ENCODE results near the gene CPS1. TPM values are rescaled to one million over a fixed set of nuclear protein-coding genes. Genes with fewer than 3 reads are reported as not detected.

Gene CPS1
- total RNA-seq, 1 donor from 2014 or later, result 8.0 TPM

DNA sequence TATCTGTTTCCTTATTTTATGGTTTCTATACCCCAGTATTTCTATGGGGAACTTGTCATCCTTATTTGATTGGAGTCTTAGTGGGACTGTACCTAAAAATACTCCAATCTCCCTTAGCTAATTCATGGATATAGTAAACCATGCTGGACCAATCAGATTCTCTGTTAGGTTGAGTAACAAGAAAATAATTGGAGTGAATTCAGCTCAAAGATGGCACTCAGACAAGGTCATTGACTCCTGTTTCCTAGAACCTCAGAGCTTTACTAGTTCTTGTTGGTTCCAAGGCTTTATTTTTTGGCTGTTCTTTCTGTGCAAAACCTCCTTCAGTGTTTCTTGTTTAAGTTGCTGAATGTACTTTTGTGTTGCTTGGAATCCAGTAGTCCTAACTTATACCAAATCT is 31.9 kb upstream of the CPS1 start:
- no peak for TF ChIP-seq EZH2 (IDR thresholded peaks at IDR 0.05; ENCODE audit: insufficient read depth, low read length)
- TF ChIP-seq, protein P1, sequence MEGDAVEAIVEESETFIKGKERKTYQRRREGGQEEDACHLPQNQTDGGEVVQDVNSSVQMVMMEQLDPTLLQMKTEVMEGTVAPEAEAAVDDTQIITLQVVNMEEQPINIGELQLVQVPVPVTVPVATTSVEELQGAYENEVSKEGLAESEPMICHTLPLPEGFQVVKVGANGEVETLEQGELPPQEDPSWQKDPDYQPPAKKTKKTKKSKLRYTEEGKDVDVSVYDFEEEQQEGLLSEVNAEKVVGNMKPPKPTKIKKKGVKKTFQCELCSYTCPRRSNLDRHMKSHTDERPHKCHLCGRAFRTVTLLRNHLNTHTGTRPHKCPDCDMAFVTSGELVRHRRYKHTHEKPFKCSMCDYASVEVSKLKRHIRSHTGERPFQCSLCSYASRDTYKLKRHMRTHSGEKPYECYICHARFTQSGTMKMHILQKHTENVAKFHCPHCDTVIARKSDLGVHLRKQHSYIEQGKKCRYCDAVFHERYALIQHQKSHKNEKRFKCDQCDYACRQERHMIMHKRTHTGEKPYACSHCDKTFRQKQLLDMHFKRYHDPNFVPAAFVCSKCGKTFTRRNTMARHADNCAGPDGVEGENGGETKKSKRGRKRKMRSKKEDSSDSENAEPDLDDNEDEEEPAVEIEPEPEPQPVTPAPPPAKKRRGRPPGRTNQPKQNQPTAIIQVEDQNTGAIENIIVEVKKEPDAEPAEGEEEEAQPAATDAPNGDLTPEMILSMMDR (IDR thresholded peaks at IDR 0.05; ENCODE audit: insufficient read depth, low read depth, low read length), result no peak
- Histone ChIP-seq H3K79me2 (ENCODE audit: insufficient read depth, low read length) (no peaks in the 10 kb centered on the region), H3K4me2 (ENCODE audit: low read length) (no peak overlapping the region), H3K36me3 (ENCODE audit: insufficient read depth, low read length) (no peaks in the 10 kb centered on the region), H3K9me3 (ENCODE audit: insufficient read depth, low read depth, low read length) (no peaks in the 10 kb centered on the region), H3K27me3 (ENCODE audit: insufficient read depth, low read length) (no peaks in the 10 kb centered on the region), H3K9ac (ENCODE audit: low read length) (no peak overlapping the region), H3K4me1 (ENCODE audit: insufficient read depth, low read length) (no peaks in the 10 kb centered on the region), H3K4me3 (ENCODE audit: insufficient read depth, low read depth, low read length) (no peak overlapping the region), H2AFZ (ENCODE audit: low read depth, low read length) (no peak overlapping the region), H3K27ac (ENCODE audit: low read depth, low read length) (no peak overlapping the region), H4K20me1 (ENCODE audit: insufficient read depth, low read length) (no peaks in the 10 kb centered on the region)
- H3K4me1 Mint-ChIP-seq (ENCODE audit: low read depth, unreplicated experiment), result no peaks in the 10 kb centered on the region
- no peaks in the 10 kb centered on the region for H3K27me3 Mint-ChIP-seq (ENCODE audit: low read depth, unreplicated experiment)
- no peak overlapping the region for H3K27ac Mint-ChIP-seq (ENCODE audit: unreplicated experiment)
- FAIRE-seq (no peak), DNase-seq (ENCODE audit: low read depth) (no peak)
- no peaks in the 10 kb centered on the region for H3K36me3 Mint-ChIP-seq (ENCODE audit: low read depth, unreplicated experiment)
- H3K9me3 Mint-ChIP-seq (ENCODE audit: unreplicated experiment), result no peaks in the 10 kb centered on the region
- H3K4me3 Mint-ChIP-seq (ENCODE audit: unreplicated experiment), result no peak overlapping the region

DNA sequence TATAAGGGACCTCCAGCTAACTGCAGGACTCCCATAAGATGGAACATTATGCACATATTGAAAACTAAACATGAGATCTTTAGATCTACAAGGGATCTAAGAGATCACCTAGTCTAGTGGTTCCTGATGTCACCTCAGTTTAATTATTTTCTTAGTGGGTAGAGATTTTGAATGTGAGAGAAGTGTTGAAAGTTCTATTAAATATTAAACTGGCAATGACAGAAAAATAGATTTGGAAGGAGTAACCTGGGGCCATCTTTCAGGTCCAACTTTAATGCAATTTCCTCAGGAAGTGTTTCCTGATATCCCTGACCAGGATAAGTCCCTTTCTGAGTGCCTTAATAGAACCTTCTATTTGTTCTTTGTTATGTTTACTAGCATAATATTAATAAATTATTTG is 29.1 kb upstream of the CPS1 start:
- no peaks in the 10 kb centered on the region for H3K27me3 Mint-ChIP-seq (ENCODE audit: low read depth, unreplicated experiment)
- Histone ChIP-seq H3K4me2 (ENCODE audit: low read length) (no peak overlapping the region), H3K4me1 (ENCODE audit: insufficient read depth, low read length) (no peaks in the 10 kb centered on the region), H3K27me3 (ENCODE audit: insufficient read depth, low read length) (no peaks in the 10 kb centered on the region), H3K36me3 (ENCODE audit: insufficient read depth, low read length) (no peaks in the 10 kb centered on the region), H3K79me2 (ENCODE audit: insufficient read depth, low read length) (no peaks in the 10 kb centered on the region), H4K20me1 (ENCODE audit: insufficient read depth, low read length) (no peaks in the 10 kb centered on the region), H2AFZ (ENCODE audit: low read depth, low read length) (no peak overlapping the region), H3K27ac (ENCODE audit: low read depth, low read length) (no peak overlapping the region), H3K4me3 (ENCODE audit: insufficient read depth, low read depth, low read length) (no peak overlapping the region), H3K9me3 (ENCODE audit: insufficient read depth, low read depth, low read length) (no peaks in the 10 kb centered on the region), H3K9ac (ENCODE audit: low read length) (no peak overlapping the region)
- H3K9me3 Mint-ChIP-seq (ENCODE audit: unreplicated experiment), result no peaks in the 10 kb centered on the region
- TF ChIP-seq, protein P1 (IDR thresholded peaks at IDR 0.05; ENCODE audit: insufficient read depth, low read depth, low read length), result no peak
- no peak for TF ChIP-seq EZH2 (IDR thresholded peaks at IDR 0.05; ENCODE audit: insufficient read depth, low read length)
- no peak overlapping the region for H3K4me3 Mint-ChIP-seq (ENCODE audit: unreplicated experiment)
- FAIRE-seq, result no peak
- no peak overlapping the region for H3K27ac Mint-ChIP-seq (ENCODE audit: unreplicated experiment)
- DNase-seq (ENCODE audit: low read depth), result no peak
- no peaks in the 10 kb centered on the region for H3K4me1 Mint-ChIP-seq (ENCODE audit: low read depth, unreplicated experiment)
- no peaks in the 10 kb centered on the region for H3K36me3 Mint-ChIP-seq (ENCODE audit: low read depth, unreplicated experiment)

DNA sequence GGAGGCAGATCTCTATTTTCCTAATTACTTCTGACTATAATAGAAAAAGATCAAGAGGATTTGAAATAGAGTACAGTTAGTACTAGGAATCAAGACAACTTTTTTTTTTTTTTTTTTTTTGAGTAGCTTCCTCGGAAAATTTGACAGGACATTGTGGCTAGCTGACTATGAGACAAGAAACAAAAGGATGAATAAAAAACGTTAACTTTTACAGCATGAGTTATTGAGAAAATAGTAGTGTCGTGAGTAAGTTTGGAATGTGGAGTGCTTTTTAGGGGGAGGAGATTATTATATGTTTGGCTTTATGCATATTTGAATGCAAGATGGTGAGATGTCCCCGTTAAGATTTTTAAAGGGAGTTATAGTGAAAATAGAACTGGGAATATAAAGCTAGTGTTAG is 27.7 kb upstream of the CPS1 start:
- Mint-ChIP-seq H3K9me3 (ENCODE audit: unreplicated experiment) (no peaks in the 10 kb centered on the region), H3K4me1 (ENCODE audit: low read depth, unreplicated experiment) (no peaks in the 10 kb centered on the region), H3K27ac (ENCODE audit: unreplicated experiment) (no peak overlapping the region), H3K36me3 (ENCODE audit: low read depth, unreplicated experiment) (no peaks in the 10 kb centered on the region), H3K4me3 (ENCODE audit: unreplicated experiment) (no peak overlapping the region), H3K27me3 (ENCODE audit: low read depth, unreplicated experiment) (no peaks in the 10 kb centered on the region)
- DNase-seq (ENCODE audit: low read depth) (peak; percentile 39), FAIRE-seq (no peak)
- no peak overlapping the region for H3K4me3 ChIP-seq (ENCODE audit: insufficient read depth, low read depth, low read length)
- no peaks in the 10 kb centered on the region for H3K36me3 ChIP-seq (ENCODE audit: insufficient read depth, low read length)
- no peak overlapping the region for H3K9ac ChIP-seq (ENCODE audit: low read length)
- no peaks in the 10 kb centered on the region for H4K20me1 ChIP-seq (ENCODE audit: insufficient read depth, low read length)
- H3K9me3 ChIP-seq (ENCODE audit: insufficient read depth, low read depth, low read length), result no peaks in the 10 kb centered on the region
- TF ChIP-seq, protein P1 (IDR thresholded peaks at IDR 0.05; ENCODE audit: insufficient read depth, low read depth, low read length), result no peak
- TF ChIP-seq EZH2 (IDR thresholded peaks at IDR 0.05; ENCODE audit: insufficient read depth, low read length), result no peak
- no peaks in the 10 kb centered on the region for H3K4me1 ChIP-seq (ENCODE audit: insufficient read depth, low read length)
- no peaks in the 10 kb centered on the region for H3K79me2 ChIP-seq (ENCODE audit: insufficient read depth, low read length)
- peak overlapping the region; percentile 41 for H3K4me2 ChIP-seq (ENCODE audit: low read length)
- no peaks in the 10 kb centered on the region for H3K27me3 ChIP-seq (ENCODE audit: insufficient read depth, low read length)
- H3K27ac ChIP-seq (ENCODE audit: low read depth, low read length), result no peak overlapping the region
- no peak overlapping the region for H2AFZ ChIP-seq (ENCODE audit: low read depth, low read length)

Data from astrocyte (in vitro differentiated cells and primary cell).